ENCODE results near the gene FGF1. TPM values are rescaled to one million over a fixed set of nuclear protein-coding genes. Genes with fewer than 3 reads are reported as not detected.

Gene FGF1
- 2.1 TPM for total RNA-seq
- polyA plus RNA-seq (ENCODE audit: insufficient read depth, low read depth, low replicate concordance): 89.7 TPM
- long read RNA-seq, donor 1, full-length matches to known transcripts: 4 of 4 reads
- long read RNA-seq, donor 1, partial matches to known transcripts: 0 of 4 reads
- long read RNA-seq, donor 1, other reads (novel, unspliced or antisense): 0 of 4 reads
- long read RNA-seq, donor 2, full-length matches to known transcripts: 5 of 5 reads
- long read RNA-seq, donor 2, partial matches to known transcripts: 0 of 5 reads
- long read RNA-seq, donor 2, other reads (novel, unspliced or antisense): 0 of 5 reads
- long read RNA-seq, donor 3, full-length matches to known transcripts: 5 of 5 reads
- long read RNA-seq, donor 3, partial matches to known transcripts: 0 of 5 reads
- long read RNA-seq, donor 3, other reads (novel, unspliced or antisense): 0 of 5 reads
- long read RNA-seq, donor 4, full-length matches to known transcripts: 4 of 4 reads
- long read RNA-seq, donor 4, partial matches to known transcripts: 0 of 4 reads
- long read RNA-seq, donor 4, other reads (novel, unspliced or antisense): 0 of 4 reads
- long read RNA-seq, donor 5: 0 reads
- long read RNA-seq, donor 6, full-length matches to known transcripts: 6 of 6 reads
- long read RNA-seq, donor 6, partial matches to known transcripts: 0 of 6 reads
- long read RNA-seq, donor 6, other reads (novel, unspliced or antisense): 0 of 6 reads
- long read RNA-seq, donor 7, partial matches to known transcripts: 0 of 2 reads
- long read RNA-seq, donor 7, other reads (novel, unspliced or antisense): 2 of 2 reads
- long read RNA-seq, donor 8, full-length matches to known transcripts: 8 of 8 reads
- long read RNA-seq, donor 8, partial matches to known transcripts: 0 of 8 reads
- long read RNA-seq, donor 8, other reads (novel, unspliced or antisense): 0 of 8 reads
- long read RNA-seq, donor 9, full-length matches to known transcripts: 2 of 2 reads
- long read RNA-seq, donor 9, partial matches to known transcripts: 0 of 2 reads
- long read RNA-seq, donor 9, other reads (novel, unspliced or antisense): 0 of 2 reads
- long read RNA-seq, donor 10, full-length matches to known transcripts: 2 of 2 reads
- long read RNA-seq, donor 10, partial matches to known transcripts: 0 of 2 reads
- long read RNA-seq, donor 10, other reads (novel, unspliced or antisense): 0 of 2 reads

DNA sequence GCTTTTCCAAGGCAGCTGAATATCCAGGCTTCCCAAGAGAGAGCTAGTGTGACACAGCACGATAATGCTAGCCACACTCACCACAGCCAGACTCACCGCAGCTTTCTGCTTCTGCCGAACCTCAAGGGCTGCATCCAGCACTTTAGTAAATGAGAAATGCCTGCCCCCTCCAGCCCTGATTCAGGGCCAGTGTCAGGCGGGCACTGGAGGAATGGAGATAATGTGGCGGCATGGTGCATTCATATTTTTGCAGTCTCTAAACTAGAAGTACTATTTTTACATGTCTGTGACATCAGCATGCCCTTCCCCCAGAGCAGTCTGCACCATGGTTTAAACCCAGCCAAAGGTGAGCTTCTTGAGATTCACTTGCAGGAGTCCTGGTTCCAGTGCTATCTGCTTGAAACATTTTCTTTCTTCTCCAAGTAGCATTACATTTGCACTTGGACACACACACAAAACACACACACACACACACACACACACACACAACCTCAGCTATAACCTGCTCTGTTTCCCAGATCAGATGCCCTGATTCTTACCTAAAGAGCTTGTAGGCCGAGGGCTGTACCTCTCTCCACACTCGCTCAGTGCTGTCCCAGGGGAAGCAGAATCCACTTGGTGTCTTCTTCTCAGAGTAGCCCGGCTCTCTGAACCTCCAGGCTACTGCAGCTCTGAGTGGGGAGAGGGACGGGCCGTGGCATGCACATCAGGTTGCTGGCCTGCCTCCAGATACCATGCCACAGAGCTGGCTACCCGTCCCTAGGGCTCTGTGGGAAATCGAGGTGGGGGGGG, at the start of gene FGF1:
Gene FGF1 (minus strand): TSS at position 673 of the 792 bp plus-strand sequence. CDS start 71,963 bp downstream, outside the sequence.
- Histone ChIP-seq H3K36me3 (ENCODE audit: control insufficient read depth in 2 of 3, insufficient read depth in 3 of 3, low read length in 3 of 3) (no peaks in the 10 kb centered on the region), H3K9me3 (ENCODE audit: control insufficient read depth in 2 of 3, insufficient read depth in 1 of 3, low read length in 3 of 3) (no peaks in the 10 kb centered on the region), H3K27ac (ENCODE audit: low read depth in 2 of 2, low read length in 2 of 2) (no peak within 1 kb of the TSS), H3K4me3 (ENCODE audit: low read length in 3 of 3) (no peak within 1 kb of the TSS), H3K9ac (ENCODE audit: low read length in 3 of 3) (no peak within 1 kb of the TSS), H3K27me3 (ENCODE audit: control insufficient read depth, insufficient read depth, low read length) (no peaks in the 10 kb centered on the region), H3K4me1 (ENCODE audit: control insufficient read depth in 2 of 3, insufficient read depth in 2 of 3, low read depth in 1 of 3, low read length in 3 of 3) (no peaks in the 10 kb centered on the region)
- intact Hi-C loops (cut with DNase I): no loop called here
- DNase-seq (no peak), FAIRE-seq (no peak)
- TF ChIP-seq, protein P1, sequence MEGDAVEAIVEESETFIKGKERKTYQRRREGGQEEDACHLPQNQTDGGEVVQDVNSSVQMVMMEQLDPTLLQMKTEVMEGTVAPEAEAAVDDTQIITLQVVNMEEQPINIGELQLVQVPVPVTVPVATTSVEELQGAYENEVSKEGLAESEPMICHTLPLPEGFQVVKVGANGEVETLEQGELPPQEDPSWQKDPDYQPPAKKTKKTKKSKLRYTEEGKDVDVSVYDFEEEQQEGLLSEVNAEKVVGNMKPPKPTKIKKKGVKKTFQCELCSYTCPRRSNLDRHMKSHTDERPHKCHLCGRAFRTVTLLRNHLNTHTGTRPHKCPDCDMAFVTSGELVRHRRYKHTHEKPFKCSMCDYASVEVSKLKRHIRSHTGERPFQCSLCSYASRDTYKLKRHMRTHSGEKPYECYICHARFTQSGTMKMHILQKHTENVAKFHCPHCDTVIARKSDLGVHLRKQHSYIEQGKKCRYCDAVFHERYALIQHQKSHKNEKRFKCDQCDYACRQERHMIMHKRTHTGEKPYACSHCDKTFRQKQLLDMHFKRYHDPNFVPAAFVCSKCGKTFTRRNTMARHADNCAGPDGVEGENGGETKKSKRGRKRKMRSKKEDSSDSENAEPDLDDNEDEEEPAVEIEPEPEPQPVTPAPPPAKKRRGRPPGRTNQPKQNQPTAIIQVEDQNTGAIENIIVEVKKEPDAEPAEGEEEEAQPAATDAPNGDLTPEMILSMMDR (IDR thresholded peaks at IDR 0.05; ENCODE audit: borderline replicate concordance, extremely low read depth, insufficient read depth): no peak

DNA sequence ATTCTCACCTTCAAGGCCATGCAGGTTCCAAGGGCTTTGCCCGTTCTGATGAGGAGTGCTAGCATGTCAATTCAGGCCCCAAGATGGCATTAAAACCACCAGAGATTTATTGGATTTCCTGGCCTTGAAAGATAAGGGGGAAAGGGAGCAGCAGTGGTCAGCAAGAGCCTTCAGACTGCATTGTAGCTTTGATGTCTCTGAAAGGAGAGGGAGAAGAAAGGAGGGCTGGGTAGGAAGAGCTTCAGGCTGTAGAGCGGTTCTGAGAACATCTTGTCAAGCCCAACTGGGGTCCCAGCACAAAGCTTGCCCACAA, 41.8 kb upstream of the FGF1 start:
- TF ChIP-seq, protein P1 (IDR thresholded peaks at IDR 0.05; ENCODE audit: borderline replicate concordance, extremely low read depth, insufficient read depth): no peak
- intact Hi-C loops (cut with DNase I): no loop called here
- DNase-seq: no peak
- Histone ChIP-seq H3K9me3 (ENCODE audit: control insufficient read depth in 2 of 3, insufficient read depth in 1 of 3, low read length in 3 of 3) (no peaks in the 10 kb centered on the region), H3K27ac (ENCODE audit: low read depth in 2 of 2, low read length in 2 of 2) (no peak overlapping the region), H3K27me3 (ENCODE audit: control insufficient read depth, insufficient read depth, low read length) (no peaks in the 10 kb centered on the region), H3K4me1 (ENCODE audit: control insufficient read depth in 2 of 3, insufficient read depth in 2 of 3, low read depth in 1 of 3, low read length in 3 of 3) (no peaks in the 10 kb centered on the region), H3K9ac (ENCODE audit: low read length in 3 of 3) (no peak overlapping the region), H3K36me3 (ENCODE audit: control insufficient read depth in 2 of 3, insufficient read depth in 3 of 3, low read length in 3 of 3) (no peaks in the 10 kb centered on the region), H3K4me3 (ENCODE audit: low read length in 3 of 3) (no peak overlapping the region)
- no peak for FAIRE-seq

GRCh38 chr5:142726188-142726731, 40.4 kb upstream of the FGF1 start:
- H3K4me1 ChIP-seq (ENCODE audit: control insufficient read depth in 2 of 3, insufficient read depth in 2 of 3, low read depth in 1 of 3, low read length in 3 of 3): no peaks in the 10 kb centered on the region
- FAIRE-seq (no peak), DNase-seq (no peak)
- no peak overlapping the region for H3K27ac ChIP-seq (ENCODE audit: low read depth in 2 of 2, low read length in 2 of 2)
- H3K9ac ChIP-seq (ENCODE audit: low read length in 3 of 3): no peak overlapping the region
- intact Hi-C loops (cut with DNase I): no loop called here
- H3K4me3 ChIP-seq (ENCODE audit: low read length in 3 of 3): no peak overlapping the region
- H3K9me3 ChIP-seq (ENCODE audit: control insufficient read depth in 2 of 3, insufficient read depth in 1 of 3, low read length in 3 of 3): no peaks in the 10 kb centered on the region
- H3K36me3 ChIP-seq (ENCODE audit: control insufficient read depth in 2 of 3, insufficient read depth in 3 of 3, low read length in 3 of 3): no peaks in the 10 kb centered on the region
- TF ChIP-seq, protein P1 (IDR thresholded peaks at IDR 0.05; ENCODE audit: borderline replicate concordance, extremely low read depth, insufficient read depth): no peak
- H3K27me3 ChIP-seq (ENCODE audit: control insufficient read depth, insufficient read depth, low read length): no peaks in the 10 kb centered on the region
